LNCAP (cell line): ENCODE measurements around the gene SMPDL3A.
A peak's percentile ranks its signal among the peaks of the same experiment; 100 is the strongest.

Experiments
- CTCF ChIP-seq: fragments of 450-650 bp; IDR thresholded peaks from 2 replicates; pipeline ENCODE4 v1.5.1; 2017; ENCODE audit warnings: mild to moderate bottlenecking

SMPDL3A gene

GRCh38 chr6:122789182-122790027 is at the start of gene SMPDL3A:
SMPDL3A (plus strand) TSS chr6:122789258; CDS start chr6:122789347, 89 bp downstream.
- peak; percentile 78 for TF ChIP-seq CTCF

GRCh38 chr6:122740091-122740490 is 49.0 kb upstream of the SMPDL3A start:
- no peak for TF ChIP-seq CTCF

GRCh38 chr6:122740936-122741335 is 48.1 kb upstream of the SMPDL3A start:
- no peak for TF ChIP-seq CTCF

- TF ChIP-seq CTCF, result no peak
Observed at GRCh38 chr6:122746688-122747087, 42.4 kb upstream of the SMPDL3A start.

- TF ChIP-seq CTCF, result no peak
Observed at GRCh38 chr6:122747573-122747972, 41.5 kb upstream of the SMPDL3A start.

GRCh38 chr6:122749451-122750050 is 39.5 kb upstream of the SMPDL3A start:
- TF ChIP-seq CTCF, result no peak

- TF ChIP-seq CTCF, result no peak
Observed at GRCh38 chr6:122751326-122751725, 37.7 kb upstream of the SMPDL3A start.
